Panc1 (cell line): ENCODE results near the gene CFAP20DC. TPM values are rescaled to one million over a fixed set of nuclear protein-coding genes. Genes with fewer than 3 reads are reported as not detected.

ENCODE experiments used
- ATAC-seq: fragments of 200-7000 bp; cut with Tn5 transposase; 2 replicates; pipeline ENCODE4 v1.9.1; 2020; ENCODE audit warnings: mild to moderate bottlenecking, moderate library complexity
- BruUV-seq: library from RNA; stranded (reverse); fragments of 400-500 nt; replicated peaks from 2 replicates; lab custom pipeline; 2021; lab: Mats Ljungman, UMichigan
- CTCF ChIA-PET: fragments of 300-600 bp; sonication (Branson Sonifier 250); formaldehyde crosslinking; loops from one replicate; lab custom pipeline; 2022; ENCODE audit warnings: antibody characterized with exemption; lab: Charles Lee
- POLR2A ChIA-PET: fragments of 300-600 bp; sonication (Branson Sonifier 250); formaldehyde crosslinking; loops from one replicate; lab custom pipeline; 2022; ENCODE audit warnings: antibody characterized with exemption; lab: Charles Lee
- DNase-seq: peaks from one replicate; pipeline ENCODE4 v3.0.0-alpha.2; 2010; ENCODE audit warnings: low read depth, low spot score
- H3K27ac ChIP-seq: 2 replicates; pipeline ENCODE4 v1.5.1; 2011; ENCODE audit warnings: mild to moderate bottlenecking, low read length, inconsistent platforms
- H3K27me3 ChIP-seq: fragments of 200-500 bp; sonication (Bioruptor generic); 2 replicates; pipeline ENCODE4 v1.6.0; 2014; ENCODE audit warnings: low read length, inconsistent platforms; ENCODE audit not compliant: control insufficient read depth, insufficient read depth
- H3K36me3 ChIP-seq: fragments of 200-500 bp; sonication (Bioruptor generic); 2 replicates; pipeline ENCODE4 v1.5.1; 2014; ENCODE audit warnings: inconsistent platforms, mild to moderate bottlenecking, low read length, moderate library complexity; ENCODE audit not compliant: control insufficient read depth, insufficient read depth
- H3K4me1 ChIP-seq: 2 replicates; pipeline ENCODE4 v1.5.1; 2011; ENCODE audit warnings: inconsistent platforms, mild to moderate bottlenecking, low read length, moderate library complexity; ENCODE audit not compliant: control insufficient read depth, insufficient read depth
- H3K4me3 ChIP-seq, 2 experiments: 2 replicates each; pipeline ENCODE4 v1.5.1; 2011 to 2012; ENCODE audit warnings: low read depth in 2 of 2, low read length in 2 of 2, mild to moderate bottlenecking in 2 of 2, inconsistent platforms in 1 of 2, moderate library complexity in 1 of 2
- H3K9me3 ChIP-seq: fragments of 200-500 bp; sonication (Bioruptor generic); 2 replicates; pipeline ENCODE4 v1.5.1; 2014; ENCODE audit warnings: low read depth, mild to moderate bottlenecking, inconsistent platforms, low read length, moderate library complexity; ENCODE audit not compliant: control insufficient read depth, insufficient read depth
- POLR2AphosphoS5 ChIP-seq: IDR thresholded peaks from 2 replicates; pipeline ENCODE4 v1.6.1; 2012; ENCODE audit warnings: mild to moderate bottlenecking, low read depth, low read length, moderate library complexity
- REST ChIP-seq, 2 experiments: IDR thresholded peaks; 2 replicates each; pipeline ENCODE4 v1.6.1; 2011 to 2012; ENCODE audit warnings: low read depth in 2 of 2, control low read depth in 1 of 2, low read length in 1 of 2, mild to moderate bottlenecking in 1 of 2, moderate library complexity in 1 of 2; ENCODE audit not compliant: insufficient read depth in 1 of 2
- SIN3A ChIP-seq: IDR thresholded peaks from 2 replicates; pipeline ENCODE4 v1.6.1; 2012; ENCODE audit warnings: low read depth, mild to moderate bottlenecking, low read length, moderate library complexity, borderline replicate concordance; ENCODE audit not compliant: insufficient read depth
- TCF7L2 ChIP-seq: IDR thresholded peaks from 2 replicates; pipeline ENCODE4 v1.6.1; 2011; ENCODE audit warnings: mild to moderate bottlenecking, low read depth, low read length, inconsistent platforms
- in situ Hi-C: cut with HindIII; loops from 2 replicates; pipeline ENCODE4 v1.10.0; 2016; ENCODE audit warnings: low sequenced_read_pairs, low pct_unique_long_range_greater_than_20kb
- intact Hi-C: fragments of 100-400 bp; cut with micrococcal nuclease; formaldehyde crosslinking; loops from one replicate; pipeline ENCODE4 v1.10.0; 2022; ENCODE audit not compliant: unreplicated experiment
- total RNA-seq: library from RNA; stranded (reverse); gene quantifications from one replicate; pipeline ENCODE4 v1.2.1, GENCODE V29; 2021; ENCODE audit not compliant: unreplicated experiment
- TF ChIP-seq, protein P1 (sequence below): fragments of 450-650 bp; IDR thresholded peaks from 2 replicates; pipeline ENCODE4 v1.5.1; 2017; ENCODE audit warnings: mild to moderate bottlenecking

Gene CFAP20DC
- total RNA-seq, 1 experiment from 2014 or later = 4.0 TPM

DNA sequence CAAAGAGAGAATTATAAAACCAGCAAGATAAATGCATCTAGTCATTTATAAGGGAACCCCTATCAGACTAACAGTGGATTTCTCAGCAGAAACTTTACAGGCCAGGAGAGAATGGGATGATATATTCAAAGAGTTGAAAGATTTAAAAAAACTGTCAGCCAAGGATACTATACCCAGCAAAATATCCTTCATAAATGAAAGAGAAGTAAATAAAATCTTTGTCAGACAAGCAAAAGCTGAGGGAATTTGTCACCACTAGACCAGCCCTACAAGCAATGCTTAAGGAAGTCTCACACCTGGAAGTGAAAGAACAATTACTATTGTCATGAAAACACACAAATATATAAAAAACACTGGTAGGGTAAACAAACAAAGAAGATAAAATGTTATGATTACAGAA, 269.9 kb downstream of the CFAP20DC start:
- intact Hi-C loops (no loop called here), in situ Hi-C loops (no loop called here)
- ChIA-PET CTCF (no interaction called here), POLR2A (no interaction called here)
- no TSS peak for BruUV-seq
- no peak for TF ChIP-seq POLR2AphosphoS5
- no peak for TF ChIP-seq TCF7L2
- TF ChIP-seq, protein P1, sequence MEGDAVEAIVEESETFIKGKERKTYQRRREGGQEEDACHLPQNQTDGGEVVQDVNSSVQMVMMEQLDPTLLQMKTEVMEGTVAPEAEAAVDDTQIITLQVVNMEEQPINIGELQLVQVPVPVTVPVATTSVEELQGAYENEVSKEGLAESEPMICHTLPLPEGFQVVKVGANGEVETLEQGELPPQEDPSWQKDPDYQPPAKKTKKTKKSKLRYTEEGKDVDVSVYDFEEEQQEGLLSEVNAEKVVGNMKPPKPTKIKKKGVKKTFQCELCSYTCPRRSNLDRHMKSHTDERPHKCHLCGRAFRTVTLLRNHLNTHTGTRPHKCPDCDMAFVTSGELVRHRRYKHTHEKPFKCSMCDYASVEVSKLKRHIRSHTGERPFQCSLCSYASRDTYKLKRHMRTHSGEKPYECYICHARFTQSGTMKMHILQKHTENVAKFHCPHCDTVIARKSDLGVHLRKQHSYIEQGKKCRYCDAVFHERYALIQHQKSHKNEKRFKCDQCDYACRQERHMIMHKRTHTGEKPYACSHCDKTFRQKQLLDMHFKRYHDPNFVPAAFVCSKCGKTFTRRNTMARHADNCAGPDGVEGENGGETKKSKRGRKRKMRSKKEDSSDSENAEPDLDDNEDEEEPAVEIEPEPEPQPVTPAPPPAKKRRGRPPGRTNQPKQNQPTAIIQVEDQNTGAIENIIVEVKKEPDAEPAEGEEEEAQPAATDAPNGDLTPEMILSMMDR = no peak
- no peak for TF ChIP-seq REST (IDR thresholded peaks at IDR 0.05; ENCODE audit: insufficient read depth in 1 of 2, low read depth in 2 of 2, low read length in 1 of 2)
- no peak for TF ChIP-seq SIN3A
- Histone ChIP-seq H3K27ac (no peak overlapping the region), H3K4me3 (no peak overlapping the region), H3K4me1 (no peaks in the 10 kb centered on the region), H3K27me3 (no peaks in the 10 kb centered on the region), H3K36me3 (no peaks in the 10 kb centered on the region), H3K9me3 (no peaks in the 10 kb centered on the region; the same call in 1 of the 2 replicates)
- ATAC-seq (no peak), DNase-seq (no peak)

DNA sequence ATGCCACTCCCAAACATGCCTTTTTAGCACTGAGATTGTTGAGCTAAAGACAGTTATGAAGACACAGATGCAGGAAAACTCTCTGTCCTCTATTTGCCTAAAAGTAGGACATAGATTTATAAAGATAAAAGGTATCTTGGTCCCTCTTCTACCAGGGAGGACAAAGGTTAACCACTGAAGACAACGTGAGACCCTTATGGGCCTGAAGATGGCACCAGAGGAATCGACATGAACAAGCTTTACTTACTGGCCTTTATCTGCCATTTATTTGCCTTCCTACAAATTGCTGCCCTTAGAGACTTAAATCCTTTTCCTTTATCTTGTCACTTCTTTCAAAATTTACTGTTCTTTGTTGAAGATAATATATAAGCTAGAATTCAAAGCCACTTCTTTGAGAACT, 273.6 kb downstream of the CFAP20DC start:
- no peak for ATAC-seq
- H3K27ac ChIP-seq = no peak overlapping the region
- ChIA-PET CTCF (no interaction called here), POLR2A (no interaction called here)
- no peaks in the 10 kb centered on the region; the same call in 1 of the 2 replicates for H3K9me3 ChIP-seq
- H3K36me3 ChIP-seq = no peaks in the 10 kb centered on the region
- BruUV-seq = no TSS peak
- H3K4me3 ChIP-seq = no peak overlapping the region
- in situ Hi-C loops (no loop called here), intact Hi-C loops (no loop called here)
- no peak for DNase-seq
- TF ChIP-seq SIN3A (no peak), POLR2AphosphoS5 (no peak), TCF7L2 (no peak), REST (IDR thresholded peaks at IDR 0.05; ENCODE audit: insufficient read depth in 1 of 2, low read depth in 2 of 2, low read length in 1 of 2) (no peak)
- TF ChIP-seq, protein P1 = peak; percentile 11; the same call in 1 of the 2 replicates
- H3K27me3 ChIP-seq = no peaks in the 10 kb centered on the region
- H3K4me1 ChIP-seq = no peaks in the 10 kb centered on the region
